Colon (tissue), 2 donors: ENCODE results near the gene SDHAF3.

ENCODE experiments used
- FAIRE-seq: peaks from 2 replicates; lab custom pipeline; 2012; peaks lifted over from hg19 to GRCh38; lab: Jason Lieb, UNC
- donor health status: control.
- donor health status: control.

SDHAF3 gene

GRCh38 chr7:97218767-97219166 is 101.3 kb downstream of the SDHAF3 start:
- no peak for FAIRE-seq

DNA sequence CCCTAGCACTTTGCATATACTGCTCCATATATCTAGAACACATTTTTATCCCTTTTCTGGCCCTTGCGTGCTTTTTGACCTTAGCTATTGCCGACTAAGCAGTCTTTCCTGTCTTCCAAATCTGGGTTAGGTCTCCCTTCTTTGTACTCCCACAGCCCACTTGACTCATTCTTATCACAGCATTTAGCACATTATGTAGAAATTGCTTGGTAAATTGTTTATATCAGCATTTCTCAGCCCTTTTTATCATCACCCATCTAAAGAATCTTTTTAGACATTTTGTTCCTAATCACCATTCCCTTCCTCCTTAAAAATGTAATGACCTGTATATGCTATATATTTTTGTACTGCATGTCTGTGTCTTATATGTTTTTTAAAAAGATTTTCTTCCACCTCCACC is 101.7 kb downstream of the SDHAF3 start:
- FAIRE-seq: no peak

GRCh38 chr7:97224316-97224715 is 106.8 kb downstream of the SDHAF3 start:
- no peak for FAIRE-seq

DNA sequence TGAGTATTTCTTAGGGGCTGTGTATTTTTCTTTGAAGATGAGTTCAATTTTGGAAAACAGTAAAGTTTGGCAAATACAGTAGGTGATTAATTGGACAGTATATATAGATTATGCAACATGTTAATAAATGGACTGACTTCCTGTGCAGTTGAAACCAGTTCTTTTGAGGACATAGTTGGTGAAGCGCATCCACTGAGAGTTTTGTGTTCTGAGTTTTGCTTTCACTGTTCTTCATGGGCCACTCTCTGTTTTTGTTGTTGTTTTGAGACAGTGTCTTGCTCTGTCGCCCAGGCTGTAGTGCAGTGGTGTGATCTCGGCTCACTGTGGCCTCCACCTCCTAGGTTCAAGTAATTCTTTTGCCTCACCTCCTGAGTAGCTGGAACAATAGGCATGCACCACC is 109.0 kb downstream of the SDHAF3 start:
- FAIRE-seq: no peak
